Measurements from ENCODE around the gene GRIN3B. TPM values are rescaled to one million over a fixed set of nuclear protein-coding genes. Genes with fewer than 3 reads are reported as not detected.
"Not testable (repeated sequence)": the region's sequence is repeated elsewhere in the genome, so short reads cannot be mapped to it uniquely, and the experiment has no call there.

GRIN3B gene
- total RNA-seq, 1 donor from 2014 or later, result 8.3 TPM

- DNase-seq (ENCODE audit: extremely low read depth, low read depth, low spot score), result no peak
Measured at GRCh38 chr19:1017115-1017905, 17.1 kb downstream of the GRIN3B start.

- no peak for DNase-seq (ENCODE audit: extremely low read depth, low read depth, low spot score)
Measured at GRCh38 chr19:1017906-1018305, 17.7 kb downstream of the GRIN3B start.

GRCh38 chr19:1018393-1018792, 18.2 kb downstream of the GRIN3B start:
- DNase-seq (ENCODE audit: extremely low read depth, low read depth, low spot score), result no peak

GRCh38 chr19:1018932-1019615, 18.9 kb downstream of the GRIN3B start:
- no peak for DNase-seq (ENCODE audit: extremely low read depth, low read depth, low spot score)

GRCh38 chr19:1019616-1019961, 19.4 kb downstream of the GRIN3B start:
- DNase-seq (ENCODE audit: extremely low read depth, low read depth, low spot score), result no peak

GRCh38 chr19:1019980-1020867, 20.0 kb downstream of the GRIN3B start:
- DNase-seq (ENCODE audit: extremely low read depth, low read depth, low spot score), result no peak

GRCh38 chr19:1020868-1021425, 20.7 kb downstream of the GRIN3B start, which contains the start of gene TMEM259:
Gene TMEM259, minus strand, starts transcription at chr19:1021123. Its CDS starts 127 bp downstream, at chr19:1020996.
- peak; percentile 89 for DNase-seq (ENCODE audit: extremely low read depth, low read depth, low spot score)

- not testable (repeated sequence) for DNase-seq (ENCODE audit: extremely low read depth, low read depth, low spot score)
Measured at GRCh38 chr19:1023883-1024188, 23.6 kb downstream of the GRIN3B start.

- DNase-seq (ENCODE audit: extremely low read depth, low read depth, low spot score), result not testable (repeated sequence)
Measured at GRCh38 chr19:1025080-1025479, 24.9 kb downstream of the GRIN3B start.

- no peak for DNase-seq (ENCODE audit: extremely low read depth, low read depth, low spot score)
Measured at GRCh38 chr19:1025960-1026782, 26.0 kb downstream of the GRIN3B start, which contains the start of gene CNN2. Gene CNN2, plus strand, starts transcription at chr19:1026608. Its CDS starts 54 bp downstream, at chr19:1026662.

GRCh38 chr19:1026783-1027649, 26.8 kb downstream of the GRIN3B start:
- no peak for DNase-seq (ENCODE audit: extremely low read depth, low read depth, low spot score)

- no peak for DNase-seq (ENCODE audit: extremely low read depth, low read depth, low spot score)
Measured at GRCh38 chr19:1027650-1028061, 27.4 kb downstream of the GRIN3B start.

GRCh38 chr19:1028062-1028926, 28.1 kb downstream of the GRIN3B start:
- DNase-seq (ENCODE audit: extremely low read depth, low read depth, low spot score), result no peak

GRCh38 chr19:1032264-1032867, 32.1 kb downstream of the GRIN3B start:
- no peak for DNase-seq (ENCODE audit: extremely low read depth, low read depth, low spot score)

GRCh38 chr19:1035998-1036621, 35.9 kb downstream of the GRIN3B start:
- DNase-seq (ENCODE audit: extremely low read depth, low read depth, low spot score), result no peak

- DNase-seq (ENCODE audit: extremely low read depth, low read depth, low spot score), result no peak
Measured at GRCh38 chr19:1037621-1038064, 37.4 kb downstream of the GRIN3B start.

- no peak for DNase-seq (ENCODE audit: extremely low read depth, low read depth, low spot score)
Measured at GRCh38 chr19:1038978-1039645, 38.9 kb downstream of the GRIN3B start.
